Fibroblast of upper back skin (primary cell): ENCODE measurements around the gene ELAVL2.
"Not testable (repeated sequence)": the region's sequence is repeated elsewhere in the genome, so short reads cannot be mapped to it uniquely, and the experiment has no call there.

Source experiments
- DNase-seq: peaks from one replicate; pipeline ENCODE4 v3.0.0-alpha.2; 2013

ELAVL2 gene

GRCh38 chr9:23769307-23769935 is 56.6 kb downstream of the ELAVL2 start:
- peak; percentile 97 for DNase-seq

- no peak for DNase-seq
These were observed 57.2 kb downstream of the ELAVL2 start for GRCh38 chr9:23768861-23769260.

- no peak for DNase-seq
These were observed 59.4 kb downstream of the ELAVL2 start for GRCh38 chr9:23766613-23767012.

GRCh38 chr9:23765561-23765960 is 60.5 kb downstream of the ELAVL2 start:
- no peak for DNase-seq

- no peak for DNase-seq
These were observed 61.8 kb downstream of the ELAVL2 start for GRCh38 chr9:23764219-23764618.

GRCh38 chr9:23754551-23754950 is 71.5 kb downstream of the ELAVL2 start:
- DNase-seq, result no peak

- no peak for DNase-seq
These were observed 73.2 kb downstream of the ELAVL2 start for GRCh38 chr9:23752859-23753258.

GRCh38 chr9:23751633-23752032 is 74.4 kb downstream of the ELAVL2 start:
- no peak for DNase-seq

- DNase-seq, result no peak
These were observed 75.2 kb downstream of the ELAVL2 start for GRCh38 chr9:23750808-23751207.

GRCh38 chr9:23747088-23748075 is 78.7 kb downstream of the ELAVL2 start:
- DNase-seq, result no peak

GRCh38 chr9:23746317-23746716 is 79.7 kb downstream of the ELAVL2 start:
- no peak for DNase-seq

- no peak for DNase-seq
These were observed 83.0 kb downstream of the ELAVL2 start for GRCh38 chr9:23743036-23743435.

GRCh38 chr9:23741351-23741750 is 84.7 kb downstream of the ELAVL2 start:
- no peak for DNase-seq

- DNase-seq, result no peak
These were observed 85.5 kb downstream of the ELAVL2 start for GRCh38 chr9:23740531-23740930.

- no peak for DNase-seq
These were observed 86.3 kb downstream of the ELAVL2 start for GRCh38 chr9:23739753-23740152.

- DNase-seq, result no peak
These were observed 89.7 kb downstream of the ELAVL2 start for GRCh38 chr9:23736293-23736692.

- DNase-seq, result no peak
These were observed 92.5 kb downstream of the ELAVL2 start for GRCh38 chr9:23733495-23734078.

- no peak for DNase-seq
These were observed 94.7 kb downstream of the ELAVL2 start for GRCh38 chr9:23731353-23731752.

- no peak for DNase-seq
These were observed 95.7 kb downstream of the ELAVL2 start for GRCh38 chr9:23730364-23730763.

- no peak for DNase-seq
These were observed 97.3 kb downstream of the ELAVL2 start for GRCh38 chr9:23728736-23729135.

GRCh38 chr9:23725279-23725946 is 100.6 kb downstream of the ELAVL2 start:
- DNase-seq, result no peak

- no peak for DNase-seq
These were observed 102.4 kb downstream of the ELAVL2 start for GRCh38 chr9:23723672-23724071.

- DNase-seq, result not testable (repeated sequence)
These were observed 103.0 kb downstream of the ELAVL2 start for GRCh38 chr9:23723048-23723447.
